NCI-H526 treated with DMSO at 0.1 percent for 48 hours (cell line): ENCODE data around the gene CNTNAP4.

Experiments
- DNase-seq: peaks from one replicate; lab custom pipeline; 2025; lab: John Stamatoyannopoulos, UW

Gene CNTNAP4

GRCh38 chr16:76396977-76397376, 119.8 kb downstream of the CNTNAP4 start:
- DNase-seq = no peak

GRCh38 chr16:76409706-76410105, 132.5 kb downstream of the CNTNAP4 start:
- DNase-seq = no peak

- DNase-seq = no peak
Observed at GRCh38 chr16:76421571-76421970, 144.4 kb downstream of the CNTNAP4 start.

DNA sequence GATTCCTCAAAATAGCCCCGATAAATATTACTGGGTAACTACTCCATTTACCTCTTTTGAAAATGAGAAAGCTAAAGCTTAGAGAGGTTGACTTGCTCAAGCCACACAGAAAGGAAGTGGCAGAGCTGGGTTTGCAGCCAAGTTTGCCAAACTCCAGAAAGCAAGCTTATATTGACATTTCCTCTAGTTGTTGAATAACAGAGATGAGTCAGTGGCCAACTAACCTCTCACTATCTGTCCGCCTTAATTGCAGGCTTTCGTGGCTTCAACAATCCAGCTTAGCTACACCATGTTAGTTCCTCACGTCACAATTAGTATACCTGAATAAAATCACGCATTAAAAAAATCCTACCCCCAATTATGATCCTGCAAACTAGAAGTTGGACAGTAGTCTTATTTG, 151.7 kb downstream of the CNTNAP4 start:
- DNase-seq = no peak

- no peak for DNase-seq
Observed at GRCh38 chr16:76441391-76441790, 164.2 kb downstream of the CNTNAP4 start.

DNA sequence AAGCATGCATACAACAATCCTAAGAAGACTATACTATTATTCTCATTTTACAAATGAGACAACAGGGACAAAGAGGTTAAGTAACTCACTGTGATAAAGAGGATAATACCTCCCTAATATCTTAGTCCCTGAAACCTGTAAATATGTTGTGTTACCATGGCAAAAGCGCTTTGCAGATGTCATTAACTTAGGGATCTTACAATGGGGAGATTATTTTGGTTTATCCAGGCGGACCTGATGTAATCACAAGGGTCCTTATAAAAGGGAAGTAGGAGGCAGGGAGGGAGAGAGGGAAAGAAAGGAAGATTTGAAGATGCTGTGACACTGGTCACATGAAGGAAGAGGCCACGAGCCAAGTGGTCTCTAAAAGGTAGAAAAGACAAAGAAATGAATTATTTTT, 164.7 kb downstream of the CNTNAP4 start:
- no peak for DNase-seq

DNA sequence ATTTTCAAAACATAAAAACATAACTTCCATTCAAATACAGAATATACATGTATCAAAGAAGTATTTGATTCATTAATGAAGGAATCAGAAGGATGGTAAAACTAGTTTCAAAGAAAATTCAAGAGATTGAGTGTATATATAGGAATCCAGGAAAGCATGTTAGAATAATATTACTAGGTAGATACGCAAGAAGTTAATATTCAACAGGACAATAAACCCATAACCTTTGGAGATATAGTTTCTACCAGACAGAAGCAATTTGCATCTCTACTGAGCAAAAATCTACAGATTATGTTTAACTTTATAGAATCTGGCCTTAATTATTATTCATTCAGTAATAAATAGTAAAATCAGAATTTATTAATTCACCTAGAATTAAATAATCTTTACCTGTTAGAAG, 166.8 kb downstream of the CNTNAP4 start:
- DNase-seq = no peak

DNA sequence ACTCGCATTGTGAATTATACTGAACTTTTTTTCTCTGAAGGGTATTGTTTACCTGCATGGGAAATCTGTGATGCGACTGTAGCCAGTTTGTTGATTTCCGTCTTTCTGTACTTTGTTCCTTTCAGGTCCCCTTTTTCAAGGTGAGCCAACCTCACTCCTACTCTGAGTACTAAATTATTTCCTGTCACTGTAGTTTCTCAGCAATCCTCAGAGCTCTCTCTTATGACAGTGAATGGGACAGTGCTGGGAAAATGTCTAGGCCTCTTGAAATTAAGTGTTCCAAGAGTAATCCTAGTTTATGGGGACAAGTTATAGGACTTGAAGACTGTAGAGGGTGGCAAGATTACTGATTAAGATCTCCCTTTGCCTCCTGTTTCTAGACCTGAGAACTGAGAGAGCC, 167.6 kb downstream of the CNTNAP4 start:
- no peak for DNase-seq

GRCh38 chr16:76445815-76446214, 168.6 kb downstream of the CNTNAP4 start:
- DNase-seq = no peak

DNA sequence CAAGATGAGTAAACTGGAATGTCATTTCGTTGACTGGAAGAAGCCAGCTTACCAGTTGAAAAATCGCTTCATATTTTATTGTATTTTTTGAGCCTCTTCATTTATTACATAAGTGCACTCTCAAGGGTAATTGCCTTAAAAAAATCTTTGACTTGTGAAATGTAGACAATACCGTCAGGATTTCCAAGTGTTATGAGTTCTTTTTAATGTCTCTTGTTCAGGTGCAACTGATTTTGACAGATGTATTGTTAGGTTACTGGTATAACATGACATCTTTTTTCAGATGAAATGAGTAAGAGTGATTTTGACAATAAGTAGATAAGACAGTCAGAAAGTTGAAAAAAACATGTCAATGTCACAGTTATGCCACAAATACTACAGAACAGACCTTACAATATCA, 169.1 kb downstream of the CNTNAP4 start:
- DNase-seq = no peak

GRCh38 chr16:76450890-76451289, 173.7 kb downstream of the CNTNAP4 start:
- DNase-seq = no peak

- DNase-seq = no peak
Observed at GRCh38 chr16:76455257-76455656, 178.1 kb downstream of the CNTNAP4 start.

DNA sequence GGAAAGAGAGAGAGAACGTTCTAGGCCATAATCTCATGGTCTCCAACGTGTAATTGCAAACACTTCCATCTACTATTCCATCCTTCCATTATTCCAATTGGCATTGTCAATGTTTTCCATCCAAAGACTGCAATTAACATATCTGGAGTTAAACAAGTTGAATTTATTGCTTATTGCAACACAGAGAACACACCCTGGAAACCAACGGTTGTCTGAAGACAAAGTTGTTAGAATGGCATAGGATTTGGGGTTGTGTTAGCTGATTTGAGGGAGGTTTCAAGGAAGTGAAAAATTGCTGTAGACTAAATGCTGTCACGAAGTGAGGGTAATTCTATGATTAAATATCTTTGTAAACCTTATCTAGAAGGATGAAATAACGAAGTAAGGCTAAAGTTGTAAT, 178.8 kb downstream of the CNTNAP4 start:
- DNase-seq = no peak

- no peak for DNase-seq
Observed at GRCh38 chr16:76459111-76459510, 181.9 kb downstream of the CNTNAP4 start.

DNA sequence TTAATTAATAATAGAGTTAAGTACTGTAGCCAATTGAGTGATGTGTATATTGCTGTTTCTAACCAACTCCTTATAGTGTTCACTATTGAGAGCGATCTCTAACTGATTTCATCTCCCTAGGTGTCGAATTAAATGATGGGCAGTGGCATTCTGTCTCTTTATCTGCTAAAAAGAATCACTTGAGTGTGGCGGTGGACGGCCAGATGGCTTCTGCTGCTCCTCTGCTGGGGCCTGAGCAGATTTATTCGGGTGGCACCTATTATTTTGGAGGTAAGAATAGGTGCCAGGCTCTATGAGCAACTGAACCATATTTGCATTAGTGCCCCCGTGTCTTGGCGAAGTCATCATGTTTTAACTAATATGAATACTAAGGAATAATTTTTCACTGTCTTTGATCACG, 184.6 kb downstream of the CNTNAP4 start:
- DNase-seq = no peak

DNA sequence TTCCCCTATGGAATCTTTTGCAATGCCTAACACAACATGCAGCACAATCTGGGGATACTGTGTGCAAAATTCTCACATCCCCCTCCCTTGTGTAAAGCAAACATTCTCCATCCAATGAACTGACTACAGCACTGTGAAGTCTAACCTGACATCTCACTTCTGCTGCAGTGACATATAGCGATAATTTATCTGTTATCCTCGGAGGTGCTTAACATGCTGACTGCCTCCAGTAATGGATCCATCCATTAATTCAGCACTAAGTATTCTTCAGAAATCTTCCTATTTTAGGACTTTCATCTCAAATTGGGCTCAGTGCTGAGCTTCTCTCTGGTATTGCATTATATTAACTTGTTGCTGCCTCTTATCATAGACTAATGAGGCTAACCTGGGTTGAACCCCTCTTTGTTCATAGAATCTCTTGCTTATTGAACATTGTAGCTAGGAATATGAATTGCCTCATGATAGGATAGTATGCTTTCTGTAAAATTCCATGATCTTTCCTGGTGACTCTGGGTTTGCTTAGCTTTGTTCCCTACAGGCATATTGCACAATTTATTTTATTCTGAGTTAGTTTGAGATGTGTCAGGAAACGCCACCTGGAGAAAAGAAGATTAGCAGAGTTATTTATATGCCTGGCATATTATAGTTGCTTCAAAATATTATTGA, 187.9 kb downstream of the CNTNAP4 start:
- no peak for DNase-seq

DNA sequence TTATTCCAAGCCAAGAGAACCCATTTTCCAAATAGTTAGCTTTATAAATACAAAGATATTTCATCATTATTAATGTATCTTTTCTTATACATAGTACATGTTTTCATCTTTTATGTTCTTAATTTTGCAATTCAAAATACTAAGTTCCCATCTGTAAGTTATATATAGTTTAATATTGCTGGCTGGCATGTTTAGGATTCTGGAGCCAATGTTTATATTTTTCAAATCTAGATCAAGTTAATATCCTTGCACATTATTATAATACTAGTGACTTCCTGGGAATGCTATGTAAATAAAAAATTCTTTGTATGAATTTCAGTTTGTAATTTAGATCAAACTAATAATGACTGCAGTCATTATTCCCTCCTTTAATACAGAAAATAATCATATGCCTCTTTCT, 189.7 kb downstream of the CNTNAP4 start:
- no peak for DNase-seq

- DNase-seq = no peak
Observed at GRCh38 chr16:76474048-76474447, 196.8 kb downstream of the CNTNAP4 start.

DNA sequence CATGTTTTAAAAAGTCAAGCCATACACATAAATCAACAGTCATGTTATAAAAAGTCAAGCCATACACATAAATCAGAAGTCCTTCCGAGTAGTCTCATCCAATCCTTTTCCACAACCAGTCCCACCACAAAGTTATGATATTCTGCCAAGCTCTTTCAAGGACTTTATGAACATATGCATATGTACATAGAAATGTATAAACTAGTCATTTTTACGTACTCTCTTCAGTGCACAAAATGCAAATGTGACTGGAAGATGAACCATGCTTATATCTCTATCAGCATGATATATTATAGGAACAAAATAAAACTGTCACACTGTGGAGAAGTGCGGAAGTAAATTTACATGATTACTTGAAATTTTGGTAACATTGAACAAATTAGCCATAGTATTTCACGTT, 200.9 kb downstream of the CNTNAP4 start:
- peak; percentile 12 for DNase-seq

- no peak for DNase-seq
Observed at GRCh38 chr16:76483307-76483909, 206.2 kb downstream of the CNTNAP4 start.

DNA sequence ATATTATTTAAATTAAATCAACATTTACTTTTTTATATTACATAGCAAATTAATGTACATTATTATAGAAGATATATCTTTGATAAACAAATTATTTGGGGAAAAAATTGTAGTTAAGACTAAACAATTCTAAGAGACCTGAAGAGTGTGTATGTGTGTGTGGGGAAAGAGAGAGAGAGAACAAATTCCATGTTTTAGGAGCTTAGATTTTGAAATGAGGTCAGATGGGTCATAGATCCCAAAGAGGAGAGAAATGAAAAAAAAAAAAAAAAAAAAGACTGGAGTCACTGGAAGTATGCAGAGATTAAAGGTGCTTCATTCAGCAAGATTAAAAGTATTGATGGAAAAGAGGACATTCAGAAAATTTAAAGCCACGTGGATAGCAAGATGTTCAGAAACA, 206.8 kb downstream of the CNTNAP4 start:
- DNase-seq = no peak

DNA sequence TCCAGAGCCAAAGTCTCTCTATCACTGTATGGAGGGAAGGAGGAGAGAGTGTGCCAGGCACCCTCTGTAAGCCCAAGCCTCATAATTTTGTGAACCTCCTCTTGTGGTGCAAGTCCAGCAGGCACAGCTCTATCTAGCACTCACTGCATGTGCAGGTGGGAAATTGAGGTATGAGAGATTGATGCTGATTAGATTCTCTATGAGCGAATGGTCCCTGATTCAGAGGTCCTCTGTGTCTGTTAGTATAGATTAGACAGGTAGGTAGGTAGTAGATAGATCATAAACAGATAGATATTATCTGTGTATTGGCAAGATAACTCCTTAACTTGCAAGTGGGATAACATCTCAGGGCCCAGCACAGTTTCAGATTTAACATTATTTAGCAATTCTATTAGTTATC, 209.5 kb downstream of the CNTNAP4 start:
- DNase-seq = no peak

DNA sequence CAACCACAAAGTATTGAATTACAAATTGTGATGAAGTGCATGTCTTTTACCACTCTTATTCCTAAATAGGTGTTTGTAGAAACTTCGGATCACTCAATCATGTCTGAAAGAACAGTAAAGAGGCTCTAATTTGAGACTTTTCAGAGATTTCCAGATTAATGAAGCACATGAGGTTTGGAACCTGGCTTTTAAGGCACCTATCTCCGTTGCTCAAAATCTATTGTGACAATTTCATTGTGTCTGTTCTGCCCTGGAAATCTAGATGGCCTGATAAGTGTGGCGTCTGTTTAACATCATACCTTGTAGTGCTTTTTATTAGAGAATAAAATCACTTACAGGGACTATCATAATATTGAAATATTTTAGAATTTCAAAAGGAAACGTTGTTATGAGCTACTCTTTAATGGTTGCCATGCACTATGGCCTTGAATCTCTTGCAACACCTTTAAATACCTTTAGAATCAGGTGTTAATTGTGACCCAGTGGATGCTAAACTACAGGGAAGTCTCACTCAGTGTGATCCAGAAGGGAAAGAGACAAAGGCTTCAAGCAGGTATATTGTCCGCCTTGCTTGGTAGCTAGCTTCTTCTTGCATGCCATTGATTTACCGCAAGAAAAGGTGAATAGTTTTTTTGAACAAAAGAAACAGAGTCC, 210.3 kb downstream of the CNTNAP4 start:
- DNase-seq = no peak

GRCh38 chr16:76488065-76488417, 210.8 kb downstream of the CNTNAP4 start:
- DNase-seq = no peak
